ENCODE measurements around the gene TMEM184A. TPM values are rescaled to one million over a fixed set of nuclear protein-coding genes. Genes with fewer than 3 reads are reported as not detected.

TMEM184A gene
- total and polyA plus RNA-seq, 2 of the 13 experiments (the other 11 are each of a cell fraction or from before 2014, with no cell fraction given), result 9.5 to 20.4 TPM

- TF ChIP-seq ARID4A (CRISPR knock-in tag; IDR thresholded peaks at IDR 0.05; ENCODE audit: borderline replicate concordance) (peak; percentile 49; the same call in 1 of the 2 replicates), SNAPC5 (CRISPR knock-in tag; IDR thresholded peaks at IDR 0.05; ENCODE audit: borderline replicate concordance) (no peak), FOSL1 (CRISPR knock-in tag; IDR thresholded peaks at IDR 0.05; ENCODE audit: borderline replicate concordance) (peak; percentile 59; the same call in 1 of the 2 replicates), MXI1 (IDR thresholded peaks at IDR 0.05; ENCODE audit: borderline replicate concordance, low read depth, low read length) (peak; percentile 33; the same call in 1 of the 3 replicates), CHD2 (IDR thresholded peaks at IDR 0.05; ENCODE audit: low read depth, low read length) (no peak), HOXA3 (CRISPR knock-in tag; IDR thresholded peaks at IDR 0.05) (peak; percentile 97), UBTF (CRISPR knock-in tag; IDR thresholded peaks at IDR 0.05) (0 out of 2 replicates have a peak, but pooled peaks have one; percentile 52), ZC3H4 (CRISPR knock-in tag; IDR thresholded peaks at IDR 0.05; ENCODE audit: borderline replicate concordance) (no peak), ZNF256 (CRISPR knock-in tag; conservative IDR thresholded peaks at IDR 0.05) (no peak), PHF8 (CRISPR knock-in tag; IDR thresholded peaks at IDR 0.05) (no peak; the same call in 1 of the 2 replicates), ZBTB38 (CRISPR knock-in tag; IDR thresholded peaks at IDR 0.05) (no peak), ZNF674 (CRISPR knock-in tag; IDR thresholded peaks at IDR 0.05; ENCODE audit: low read depth) (no peak), BCLAF1 (IDR thresholded peaks at IDR 0.05) (no peak), ZNF18 (CRISPR knock-in tag; IDR thresholded peaks at IDR 0.05; ENCODE audit: insufficient replicate concordance) (peak; percentile 66), SP1 (IDR thresholded peaks at IDR 0.05) (no peak), SP1 (CRISPR knock-in tag; IDR thresholded peaks at IDR 0.05) (no peak; the same call in 1 of the 2 replicates)
Observed at GRCh38 chr7:1520539-1521234, 35.3 kb downstream of the TMEM184A start (continued).

Data from HepG2 (cell line).